ENCODE measurements around the gene IGFBPL1.

The IGFBPL1 gene

DNA sequence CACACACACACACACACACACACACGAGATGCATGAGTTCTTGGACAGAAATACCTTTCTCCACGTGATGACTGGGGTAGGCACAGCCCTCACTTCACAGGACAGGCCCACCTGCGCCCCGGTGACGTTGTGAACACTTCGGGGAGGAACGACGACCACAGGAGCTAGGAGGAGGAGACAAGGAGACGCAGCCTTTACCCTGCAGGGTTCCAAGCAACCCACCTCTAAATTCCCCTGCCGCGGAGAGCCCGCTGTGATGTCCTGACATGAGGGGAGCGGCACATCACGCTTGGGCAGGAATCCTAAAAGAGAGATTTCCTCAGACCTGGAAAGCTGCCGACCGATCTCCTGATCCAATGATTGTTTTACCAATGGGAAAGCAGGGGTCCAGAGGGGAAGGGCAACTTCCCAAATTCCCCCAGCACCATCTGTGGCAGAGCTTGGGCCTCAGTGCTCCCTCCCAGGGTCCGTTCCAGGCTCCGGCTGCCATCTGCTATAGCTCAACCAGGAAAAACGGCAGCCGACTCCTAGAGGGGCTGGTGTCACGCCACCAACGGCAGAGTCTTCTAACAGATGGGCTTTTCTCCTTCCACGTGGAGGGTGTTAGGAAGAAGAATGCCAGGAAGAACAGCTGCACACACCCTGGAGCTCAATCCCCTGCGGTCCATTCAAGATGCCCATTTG, 10.1 kb downstream of the IGFBPL1 start:
- Histone ChIP-seq H3K36me3 (ENCODE audit: control insufficient read depth in 4 of 4, insufficient read depth in 4 of 4, low read length in 3 of 4) (no peaks in the 10 kb centered on the region), H3K27ac (ENCODE audit: insufficient read depth in 1 of 2, low read depth in 1 of 2, low read length in 2 of 2, poor library complexity in 1 of 2, severe bottlenecking in 2 of 2) (no peak overlapping the region), H3K9me3 (ENCODE audit: control extremely low read depth in 1 of 5, control insufficient read depth in 4 of 5, insufficient read depth in 2 of 5, low read depth in 1 of 5, low read length in 4 of 5) (no peaks in the 10 kb centered on the region), H3K4me3 (ENCODE audit: control insufficient read depth in 1 of 7, extremely low read depth in 1 of 7, insufficient read depth in 4 of 7, low read depth in 2 of 7, low read length in 6 of 7) (no peak overlapping the region), H3K27me3 (replicated peaks in 2 of 5; ENCODE audit: control insufficient read depth in 4 of 5, insufficient read depth in 5 of 5, low read length in 4 of 5) (peaks cover 0 to 12% (median 0%) of the 10 kb centered on the region in 5 experiments), H3K4me1 (ENCODE audit: control extremely low read depth in 1 of 4, control insufficient read depth in 4 of 4, insufficient read depth in 4 of 4, low read length in 3 of 4) (no peaks in the 10 kb centered on the region)
- WGBS (ENCODE audit: insufficient coverage): 93% methylated on average over 21 of the region's 24 CpGs
- POLR2A ChIA-PET: no interaction called here
- DNase-seq: no peak
- CTCF ChIA-PET: interaction anchor here (8.8 kb wide), 1 partner anchor 19 kb away, joined by 83 read pairs; no protein-coding TSS in a partner anchor

DNA sequence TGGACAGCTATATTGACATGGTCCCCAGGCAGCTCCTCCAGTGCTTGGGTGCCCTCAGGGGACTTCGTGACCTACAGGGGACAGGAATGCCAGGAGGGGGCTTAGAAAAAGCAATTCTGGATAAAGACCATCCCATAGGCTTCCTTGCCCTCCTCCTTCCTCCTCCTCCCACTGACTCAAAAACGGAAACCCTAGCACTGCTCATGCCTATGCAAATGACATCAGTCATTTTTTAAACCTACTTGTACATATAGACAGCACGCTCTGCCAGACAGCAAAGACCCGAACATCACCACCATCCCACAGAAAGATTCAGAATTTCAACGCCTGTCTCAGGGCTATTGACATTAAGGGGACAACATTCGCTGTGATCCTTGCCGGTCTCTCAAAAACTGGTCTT, 11.0 kb downstream of the IGFBPL1 start:
- H3K4me1 ChIP-seq (ENCODE audit: control extremely low read depth in 1 of 4, control insufficient read depth in 4 of 4, insufficient read depth in 4 of 4, low read length in 3 of 4): no peaks in the 10 kb centered on the region
- H3K27ac ChIP-seq (ENCODE audit: insufficient read depth in 1 of 2, low read depth in 1 of 2, low read length in 2 of 2, poor library complexity in 1 of 2, severe bottlenecking in 2 of 2): no peak overlapping the region
- no peak overlapping the region for H3K4me3 ChIP-seq (ENCODE audit: control insufficient read depth in 1 of 7, extremely low read depth in 1 of 7, insufficient read depth in 4 of 7, low read depth in 2 of 7, low read length in 6 of 7)
- DNase-seq: no peak
- ChIA-PET CTCF (interaction anchor here (0.9 to 1.0 kb wide), 2 partner anchors 14 to 40 kb away, joined by 3 read pairs; no protein-coding TSS in a partner anchor), POLR2A (no interaction called here)
- H3K36me3 ChIP-seq (ENCODE audit: control insufficient read depth in 4 of 4, insufficient read depth in 4 of 4, low read length in 3 of 4): no peaks in the 10 kb centered on the region
- WGBS (ENCODE audit: insufficient coverage): 97% methylated on average over 5 of the region's 7 CpGs
- H3K9me3 ChIP-seq (ENCODE audit: control extremely low read depth in 1 of 5, control insufficient read depth in 4 of 5, insufficient read depth in 2 of 5, low read depth in 1 of 5, low read length in 4 of 5): no peaks in the 10 kb centered on the region
- peaks cover 0 to 10% (median 0%) of the 10 kb centered on the region in 5 experiments for H3K27me3 ChIP-seq (replicated peaks in 2 of 5; ENCODE audit: control insufficient read depth in 4 of 5, insufficient read depth in 5 of 5, low read length in 4 of 5)

DNA sequence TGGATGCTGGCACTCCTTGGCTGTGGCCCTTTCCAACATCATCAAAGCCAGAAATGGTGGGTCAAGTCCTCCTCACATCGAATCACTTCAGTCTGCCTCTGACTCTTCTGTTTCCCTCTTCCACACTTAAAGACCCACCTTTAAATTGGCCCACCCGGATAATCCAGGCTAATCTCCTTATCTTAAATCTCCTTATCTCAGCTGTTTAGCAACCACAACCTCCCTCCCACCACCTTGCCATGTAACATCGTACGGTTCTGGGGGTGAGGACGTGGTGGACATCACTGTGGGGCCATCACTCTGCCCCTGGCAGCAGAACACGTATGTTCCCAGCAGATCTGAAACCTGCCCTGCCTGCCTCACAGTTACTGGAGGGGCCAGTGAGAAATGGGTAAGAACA, 11.5 kb downstream of the IGFBPL1 start:
- no peak for DNase-seq
- POLR2A ChIA-PET: no interaction called here
- peaks cover 0 to 8% (median 0%) of the 10 kb centered on the region in 5 experiments for H3K27me3 ChIP-seq (replicated peaks in 2 of 5; ENCODE audit: control insufficient read depth in 4 of 5, insufficient read depth in 5 of 5, low read length in 4 of 5)
- H3K9me3 ChIP-seq (ENCODE audit: control extremely low read depth in 1 of 5, control insufficient read depth in 4 of 5, insufficient read depth in 2 of 5, low read depth in 1 of 5, low read length in 4 of 5): no peaks in the 10 kb centered on the region
- CTCF ChIA-PET: interaction anchor here (0.9 to 1.1 kb wide), 4 partner anchors 13 to 230 kb away, joined by 3 to 4 read pairs (median 3); no protein-coding TSS in a partner anchor
- H3K36me3 ChIP-seq (ENCODE audit: control insufficient read depth in 4 of 4, insufficient read depth in 4 of 4, low read length in 3 of 4): no peaks in the 10 kb centered on the region
- no peak overlapping the region for H3K4me3 ChIP-seq (ENCODE audit: control insufficient read depth in 1 of 7, extremely low read depth in 1 of 7, insufficient read depth in 4 of 7, low read depth in 2 of 7, low read length in 6 of 7)
- H3K4me1 ChIP-seq (ENCODE audit: control extremely low read depth in 1 of 4, control insufficient read depth in 4 of 4, insufficient read depth in 4 of 4, low read length in 3 of 4): no peaks in the 10 kb centered on the region
- WGBS (ENCODE audit: insufficient coverage): 100% methylated on average over 2 of the region's 6 CpGs
- H3K27ac ChIP-seq (ENCODE audit: insufficient read depth in 1 of 2, low read depth in 1 of 2, low read length in 2 of 2, poor library complexity in 1 of 2, severe bottlenecking in 2 of 2): no peak overlapping the region

DNA sequence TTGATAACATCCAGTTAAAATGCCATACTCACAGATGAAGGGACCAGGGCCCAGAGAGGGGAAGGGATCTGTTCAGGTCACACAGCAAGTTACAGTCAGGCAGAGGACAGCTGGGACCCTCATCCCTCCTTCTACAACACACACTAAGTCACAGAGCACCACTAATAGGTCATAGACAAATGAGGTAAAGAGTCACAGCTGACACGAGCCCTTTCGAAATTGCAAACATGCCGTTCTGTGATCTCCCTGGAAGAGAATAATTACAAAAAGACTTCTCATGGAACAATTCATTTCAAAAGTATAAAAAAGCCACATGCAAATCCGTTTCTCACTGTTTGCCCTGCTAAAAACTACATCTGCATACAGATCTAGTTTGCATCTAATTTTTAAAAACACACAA, 15.5 kb downstream of the IGFBPL1 start:
- no peaks in the 10 kb centered on the region for H3K9me3 ChIP-seq (ENCODE audit: control extremely low read depth in 1 of 5, control insufficient read depth in 4 of 5, insufficient read depth in 2 of 5, low read depth in 1 of 5, low read length in 4 of 5)
- 71% methylated on average over 4 of the region's 4 CpGs for WGBS (ENCODE audit: insufficient coverage)
- CTCF ChIA-PET: interaction anchor here (0.6 to 1.4 kb wide), 3 partner anchors 9 to 220 kb away, joined by 3 to 5 read pairs (median 4); no protein-coding TSS in a partner anchor
- POLR2A ChIA-PET: no interaction called here
- H3K27me3 ChIP-seq (replicated peaks in 2 of 5; ENCODE audit: control insufficient read depth in 4 of 5, insufficient read depth in 5 of 5, low read length in 4 of 5): peaks cover 0 to 5% (median 0%) of the 10 kb centered on the region in 5 experiments
- no peaks in the 10 kb centered on the region for H3K4me1 ChIP-seq (ENCODE audit: control extremely low read depth in 1 of 4, control insufficient read depth in 4 of 4, insufficient read depth in 4 of 4, low read length in 3 of 4)
- no peak overlapping the region for H3K4me3 ChIP-seq (ENCODE audit: control insufficient read depth in 1 of 7, extremely low read depth in 1 of 7, insufficient read depth in 4 of 7, low read depth in 2 of 7, low read length in 6 of 7)
- no peak overlapping the region for H3K27ac ChIP-seq (ENCODE audit: insufficient read depth in 1 of 2, low read depth in 1 of 2, low read length in 2 of 2, poor library complexity in 1 of 2, severe bottlenecking in 2 of 2)
- no peak for DNase-seq
- no peaks in the 10 kb centered on the region for H3K36me3 ChIP-seq (ENCODE audit: control insufficient read depth in 4 of 4, insufficient read depth in 4 of 4, low read length in 3 of 4)

DNA sequence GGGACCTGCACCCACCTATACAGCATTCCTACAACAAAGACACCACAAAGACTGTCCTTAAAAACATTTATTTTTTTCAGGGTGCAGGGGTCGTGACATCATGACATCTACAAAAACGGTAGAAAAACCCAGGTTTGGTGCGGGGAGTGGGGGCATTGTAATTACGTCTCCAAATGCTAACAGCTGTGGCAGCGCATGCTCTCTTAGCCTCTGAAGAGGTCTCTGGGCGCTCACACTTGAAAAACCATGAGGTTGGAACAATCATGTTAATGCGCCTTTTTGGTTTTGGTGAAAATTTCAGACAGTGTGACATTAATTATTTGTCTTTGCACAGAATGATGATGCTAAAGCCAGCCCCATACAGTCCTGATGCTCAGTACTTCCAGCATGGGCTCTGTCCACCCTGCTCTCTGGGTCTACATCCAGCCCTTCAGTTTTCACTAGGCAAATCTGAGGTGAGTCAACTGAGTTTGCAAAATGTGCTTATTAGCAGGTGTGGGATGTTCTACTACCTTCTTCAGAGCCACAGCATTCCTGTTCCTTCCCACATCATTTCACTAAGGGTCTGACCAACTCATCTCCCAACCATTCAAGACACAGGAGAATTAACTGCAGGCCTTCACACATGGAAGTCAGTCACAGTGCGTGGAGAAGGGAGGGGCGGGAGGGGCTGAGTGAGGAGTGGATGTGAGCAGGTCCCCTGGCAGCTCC, 17.6 kb downstream of the IGFBPL1 start:
- whole genome bisulfite sequencing (ENCODE audit: insufficient coverage): 79% methylated on average over 6 of the region's 9 CpGs
- H3K9me3 ChIP-seq (ENCODE audit: control extremely low read depth in 1 of 5, control insufficient read depth in 4 of 5, insufficient read depth in 2 of 5, low read depth in 1 of 5, low read length in 4 of 5): no peaks in the 10 kb centered on the region

DNA sequence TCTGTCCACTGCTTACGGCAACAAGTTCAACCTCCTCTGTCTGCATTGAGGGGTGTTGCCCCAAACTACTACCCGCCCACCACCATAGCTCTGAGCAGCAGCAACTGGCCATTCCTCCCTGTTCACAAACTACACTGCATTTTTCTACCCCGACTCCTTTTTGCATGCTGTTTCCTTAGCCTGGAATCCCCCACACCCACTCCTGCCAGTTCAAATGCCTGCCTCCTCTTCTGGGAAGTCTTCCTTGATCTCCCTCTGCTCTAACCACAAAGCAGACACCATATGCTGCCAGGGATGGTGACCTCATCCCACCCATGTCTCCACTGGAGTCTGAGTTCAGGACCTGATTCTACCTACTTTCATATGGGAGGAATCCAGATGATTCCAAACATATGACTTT, 18.5 kb downstream of the IGFBPL1 start:
- Histone ChIP-seq H3K4me3 (ENCODE audit: control insufficient read depth in 1 of 7, extremely low read depth in 1 of 7, insufficient read depth in 4 of 7, low read depth in 2 of 7, low read length in 6 of 7) (no peak overlapping the region), H3K36me3 (ENCODE audit: control insufficient read depth in 4 of 4, insufficient read depth in 4 of 4, low read length in 3 of 4) (no peaks in the 10 kb centered on the region), H3K27ac (ENCODE audit: insufficient read depth in 1 of 2, low read depth in 1 of 2, low read length in 2 of 2, poor library complexity in 1 of 2, severe bottlenecking in 2 of 2) (no peak overlapping the region), H3K9me3 (ENCODE audit: control extremely low read depth in 1 of 5, control insufficient read depth in 4 of 5, insufficient read depth in 2 of 5, low read depth in 1 of 5, low read length in 4 of 5) (no peaks in the 10 kb centered on the region), H3K4me1 (ENCODE audit: control extremely low read depth in 1 of 4, control insufficient read depth in 4 of 4, insufficient read depth in 4 of 4, low read length in 3 of 4) (no peaks in the 10 kb centered on the region), H3K27me3 (replicated peaks in 2 of 5; ENCODE audit: control insufficient read depth in 4 of 5, insufficient read depth in 5 of 5, low read length in 4 of 5) (peaks cover 0 to 7% (median 0%) of the 10 kb centered on the region in 5 experiments)
- 93% methylated on average over 3 of the region's 3 CpGs for WGBS (ENCODE audit: insufficient coverage)
- CTCF ChIA-PET: interaction anchor here (1.5 to 2.3 kb wide), 2 partner anchors 33 to 35 kb away, joined by 3 to 7 read pairs; no protein-coding TSS in a partner anchor
- POLR2A ChIA-PET: interaction anchor here (0.7 kb wide), 1 partner anchor 36 kb away, joined by 3 read pairs; no protein-coding TSS in a partner anchor
- no peak for DNase-seq

More for the DNA sequence above, 17.6 kb downstream of the IGFBPL1 start:
- no peak overlapping the region for H3K27ac ChIP-seq (ENCODE audit: insufficient read depth in 1 of 2, low read depth in 1 of 2, low read length in 2 of 2, poor library complexity in 1 of 2, severe bottlenecking in 2 of 2)
- ChIA-PET POLR2A (no interaction called here), CTCF (no interaction called here)
- no peak for DNase-seq
- no peaks in the 10 kb centered on the region for H3K36me3 ChIP-seq (ENCODE audit: control insufficient read depth in 4 of 4, insufficient read depth in 4 of 4, low read length in 3 of 4)
- H3K27me3 ChIP-seq (replicated peaks in 2 of 5; ENCODE audit: control insufficient read depth in 4 of 5, insufficient read depth in 5 of 5, low read length in 4 of 5): peaks cover 0 to 7% (median 0%) of the 10 kb centered on the region in 5 experiments
- H3K4me3 ChIP-seq (ENCODE audit: control insufficient read depth in 1 of 7, extremely low read depth in 1 of 7, insufficient read depth in 4 of 7, low read depth in 2 of 7, low read length in 6 of 7): no peak overlapping the region
- H3K4me1 ChIP-seq (ENCODE audit: control extremely low read depth in 1 of 4, control insufficient read depth in 4 of 4, insufficient read depth in 4 of 4, low read length in 3 of 4): no peaks in the 10 kb centered on the region

DNA sequence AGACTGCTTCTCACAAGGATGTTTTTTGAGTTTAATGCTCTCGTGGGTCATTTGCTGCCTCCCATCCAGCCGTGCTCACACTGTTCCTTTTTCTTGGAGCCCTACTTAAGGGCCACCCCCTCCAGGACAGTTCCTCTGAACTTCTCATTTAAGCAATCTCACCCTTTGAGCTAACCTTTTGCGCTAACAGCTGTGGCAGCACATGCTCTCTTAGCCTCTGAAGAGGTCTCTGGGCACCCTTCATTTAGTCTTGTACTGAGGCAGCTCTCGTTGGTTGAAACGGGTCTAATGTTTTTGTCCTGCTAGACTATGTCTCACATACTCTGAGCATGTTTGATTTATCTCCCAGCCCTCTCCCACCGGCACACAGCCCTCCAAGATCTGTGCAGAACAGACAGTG, 19.9 kb downstream of the IGFBPL1 start:
- DNase-seq: no peak
- ChIA-PET CTCF (interaction anchor here (1.1 to 2.3 kb wide), 5 partner anchors 9 to 34 kb away, joined by 3 to 7 read pairs (median 5); no protein-coding TSS in a partner anchor), POLR2A (no interaction called here)
- H3K27ac ChIP-seq (ENCODE audit: insufficient read depth in 1 of 2, low read depth in 1 of 2, low read length in 2 of 2, poor library complexity in 1 of 2, severe bottlenecking in 2 of 2): no peak overlapping the region
- no peak overlapping the region for H3K4me3 ChIP-seq (ENCODE audit: control insufficient read depth in 1 of 7, extremely low read depth in 1 of 7, insufficient read depth in 4 of 7, low read depth in 2 of 7, low read length in 6 of 7)
- 65% methylated on average over 6 of the region's 6 CpGs for WGBS (ENCODE audit: insufficient coverage)
- no peaks in the 10 kb centered on the region for H3K9me3 ChIP-seq (ENCODE audit: control extremely low read depth in 1 of 5, control insufficient read depth in 4 of 5, insufficient read depth in 2 of 5, low read depth in 1 of 5, low read length in 4 of 5)
- peaks cover 0 to 3% (median 0%) of the 10 kb centered on the region in 4 experiments for H3K4me1 ChIP-seq (ENCODE audit: control extremely low read depth in 1 of 4, control insufficient read depth in 4 of 4, insufficient read depth in 4 of 4, low read length in 3 of 4)
- H3K27me3 ChIP-seq (replicated peaks in 2 of 5; ENCODE audit: control insufficient read depth in 4 of 5, insufficient read depth in 5 of 5, low read length in 4 of 5): peaks cover 0 to 7% (median 0%) of the 10 kb centered on the region in 5 experiments
- no peaks in the 10 kb centered on the region for H3K36me3 ChIP-seq (ENCODE audit: control insufficient read depth in 4 of 4, insufficient read depth in 4 of 4, low read length in 3 of 4)

Measured in common myeloid progenitor, CD34-positive (primary cell).